ENCODE measurements around the gene EXOC6B. TPM values are rescaled to one million over a fixed set of nuclear protein-coding genes. Genes with fewer than 3 reads are reported as not detected.

The EXOC6B gene
- total RNA-seq, 1 donor = 24.6 TPM

GRCh38 chr2:72716601-72717000, 109.2 kb downstream of the EXOC6B start:
- H2AFZ ChIP-seq (ENCODE audit: low read length) = no peak overlapping the region
- H3K4me3 ChIP-seq (ENCODE audit: insufficient read depth, low read length) = no peak overlapping the region
- H3K27me3 ChIP-seq (ENCODE audit: insufficient read depth, low read length) = no peaks in the 10 kb centered on the region
- H3K4me2 ChIP-seq (ENCODE audit: insufficient read depth, low read length) = no peak overlapping the region
- H3K9me3 ChIP-seq (ENCODE audit: low read depth, low read length) = no peaks in the 10 kb centered on the region
- H3K4me1 ChIP-seq (ENCODE audit: insufficient read depth, low read length) = no peaks in the 10 kb centered on the region
- H3K36me3 ChIP-seq (ENCODE audit: insufficient read depth, low read length) = no peaks in the 10 kb centered on the region
- no peaks in the 10 kb centered on the region for H4K20me1 ChIP-seq (ENCODE audit: insufficient read depth, low read length)
- DNase-seq (ENCODE audit: insufficient read length, low spot score, missing footprints) = no peak
- no peak overlapping the region for H3K27ac ChIP-seq (ENCODE audit: low read depth, low read length)
- TF ChIP-seq CTCF (IDR thresholded peaks at IDR 0.05; ENCODE audit: extremely low read depth, low read depth, low read length) = no peak
- H3K79me2 ChIP-seq (ENCODE audit: insufficient read depth, low read length) = no peaks in the 10 kb centered on the region

- H3K4me1 ChIP-seq (ENCODE audit: insufficient read depth, low read length) = no peaks in the 10 kb centered on the region
- no peaks in the 10 kb centered on the region for H4K20me1 ChIP-seq (ENCODE audit: insufficient read depth, low read length)
- no peaks in the 10 kb centered on the region for H3K9me3 ChIP-seq (ENCODE audit: low read depth, low read length)
- no peak for DNase-seq (ENCODE audit: insufficient read length, low spot score, missing footprints)
- H3K4me2 ChIP-seq (ENCODE audit: insufficient read depth, low read length) = no peak overlapping the region
- H3K4me3 ChIP-seq (ENCODE audit: insufficient read depth, low read length) = no peak overlapping the region
- no peaks in the 10 kb centered on the region for H3K79me2 ChIP-seq (ENCODE audit: insufficient read depth, low read length)
- no peak overlapping the region for H2AFZ ChIP-seq (ENCODE audit: low read length)
- H3K36me3 ChIP-seq (ENCODE audit: insufficient read depth, low read length) = no peaks in the 10 kb centered on the region
- H3K27me3 ChIP-seq (ENCODE audit: insufficient read depth, low read length) = no peaks in the 10 kb centered on the region
- H3K27ac ChIP-seq (ENCODE audit: low read depth, low read length) = no peak overlapping the region
- no peak for TF ChIP-seq CTCF (IDR thresholded peaks at IDR 0.05; ENCODE audit: extremely low read depth, low read depth, low read length)
Measured at GRCh38 chr2:72713857-72714256, 112.0 kb downstream of the EXOC6B start.

- DNase-seq (ENCODE audit: insufficient read length, low spot score, missing footprints) = no peak
- Histone ChIP-seq H3K79me2 (ENCODE audit: insufficient read depth, low read length) (no peaks in the 10 kb centered on the region), H3K27me3 (ENCODE audit: insufficient read depth, low read length) (no peaks in the 10 kb centered on the region), H3K9me3 (ENCODE audit: low read depth, low read length) (no peaks in the 10 kb centered on the region), H3K36me3 (ENCODE audit: insufficient read depth, low read length) (no peaks in the 10 kb centered on the region), H4K20me1 (ENCODE audit: insufficient read depth, low read length) (no peaks in the 10 kb centered on the region), H2AFZ (ENCODE audit: low read length) (no peak overlapping the region), H3K4me3 (ENCODE audit: insufficient read depth, low read length) (no peak overlapping the region), H3K4me1 (ENCODE audit: insufficient read depth, low read length) (no peaks in the 10 kb centered on the region), H3K27ac (ENCODE audit: low read depth, low read length) (no peak overlapping the region), H3K4me2 (ENCODE audit: insufficient read depth, low read length) (no peak overlapping the region)
- TF ChIP-seq CTCF (IDR thresholded peaks at IDR 0.05; ENCODE audit: extremely low read depth, low read depth, low read length) = no peak
Measured at GRCh38 chr2:72712977-72713376, 112.9 kb downstream of the EXOC6B start.

GRCh38 chr2:72712304-72712703, 113.5 kb downstream of the EXOC6B start:
- no peak for DNase-seq (ENCODE audit: insufficient read length, low spot score, missing footprints)
- Histone ChIP-seq H3K4me1 (ENCODE audit: insufficient read depth, low read length) (no peaks in the 10 kb centered on the region), H3K4me3 (ENCODE audit: insufficient read depth, low read length) (no peak overlapping the region), H3K4me2 (ENCODE audit: insufficient read depth, low read length) (no peak overlapping the region), H3K36me3 (ENCODE audit: insufficient read depth, low read length) (no peaks in the 10 kb centered on the region), H3K9me3 (ENCODE audit: low read depth, low read length) (no peaks in the 10 kb centered on the region), H3K27me3 (ENCODE audit: insufficient read depth, low read length) (no peaks in the 10 kb centered on the region), H4K20me1 (ENCODE audit: insufficient read depth, low read length) (no peaks in the 10 kb centered on the region), H3K27ac (ENCODE audit: low read depth, low read length) (no peak overlapping the region), H3K79me2 (ENCODE audit: insufficient read depth, low read length) (no peaks in the 10 kb centered on the region), H2AFZ (ENCODE audit: low read length) (no peak overlapping the region)
- TF ChIP-seq CTCF (IDR thresholded peaks at IDR 0.05; ENCODE audit: extremely low read depth, low read depth, low read length) = no peak

Data from osteoblast (primary cell).